LNCAP (cell line): ENCODE results near the gene HSPB6.

ENCODE experiments used
- CTCF ChIP-seq: fragments of 450-650 bp; IDR thresholded peaks from 2 replicates; pipeline ENCODE4 v1.5.1; 2017; ENCODE audit warnings: mild to moderate bottlenecking

Gene HSPB6

GRCh38 chr19:35744430-35745327 lies 12.2 kb downstream of the HSPB6 start:
- no peak; the same call in 1 of the 2 replicates for TF ChIP-seq CTCF

- no peak for TF ChIP-seq CTCF
Measured at GRCh38 chr19:35743640-35744429, 13.0 kb downstream of the HSPB6 start.

- no peak for TF ChIP-seq CTCF
Measured at GRCh38 chr19:35742121-35742724, 14.6 kb downstream of the HSPB6 start, which contains the start of gene IGFLR1. Gene IGFLR1 (minus strand): TSS chr19:35742452. CDS start chr19:35741180, 1,272 bp downstream.

- TF ChIP-seq CTCF = no peak
Measured at GRCh38 chr19:35741203-35741515, 15.7 kb downstream of the HSPB6 start.

- TF ChIP-seq CTCF = peak; percentile 29; the same call in 1 of the 2 replicates
Measured at GRCh38 chr19:35740423-35741202, 16.2 kb downstream of the HSPB6 start.

- no peak for TF ChIP-seq CTCF
Measured at GRCh38 chr19:35740108-35740422, 16.8 kb downstream of the HSPB6 start.
